A549 (cell line): Measurements from ENCODE around the gene PBX1. TPM values are rescaled to one million over a fixed set of nuclear protein-coding genes. Genes with fewer than 3 reads are reported as not detected.

Experiments
- ATAC-seq, 2 experiments: fragments of 200-7000 bp in 1 of 2; fragments of >200 bp in 1 of 2; cut with Nextera tagmentation in 1 of 2; cut with Tn5 transposase in 1 of 2; 3 replicates each; pipeline versions ENCODE4 v1.8.0 to v1.9.1; 2018 to 2020; ENCODE audit warnings: mild to moderate bottlenecking in 1 of 2, moderate library complexity in 1 of 2
- CTCF ChIA-PET: fragments of 300-600 bp; sonication (Branson Sonifier 250); formaldehyde crosslinking; extraction: SDS; loops from one replicate; lab custom pipeline; 2021; ENCODE audit warnings: antibody characterized with exemption, inconsistent platforms; lab: Yijun Ruan, JAX
- POLR2A ChIA-PET: fragments of 350-600 bp; formaldehyde crosslinking; extraction: SDS; loops from one replicate; lab custom pipeline; 2021; ENCODE audit warnings: antibody characterized with exemption, inconsistent platforms; lab: Yijun Ruan, JAX
- DNase-seq, 2 experiments: peaks; one replicate each; pipeline versions ENCODE4 v3.0.0 to v3.0.0-alpha.2; 2011 to 2016; ENCODE audit warnings: low read depth in 1 of 2, low spot score in 1 of 2
- FAIRE-seq: peaks from 2 replicates; lab custom pipeline; 2011; peaks lifted over from hg19 to GRCh38; lab: Jason Lieb, UNC
- H3K27ac ChIP-seq, 2 experiments: fragments of >200 bp; sonication (Bioruptor Twin); formaldehyde crosslinking; 3 replicates each; pipeline ENCODE4 v1.5.1; 2016 to 2017
- H3K4me1 ChIP-seq: fragments of >200 bp; sonication (Bioruptor Twin); formaldehyde crosslinking; 3 replicates; pipeline ENCODE4 v1.6.1; 2016
- H3K4me2 ChIP-seq: fragments of >200 bp; sonication (Bioruptor Twin); formaldehyde crosslinking; 3 replicates; pipeline ENCODE4 v1.6.1; 2016
- H3K4me3 ChIP-seq: fragments of >200 bp; sonication (Bioruptor Twin); formaldehyde crosslinking; 3 replicates; pipeline ENCODE4 v1.5.1; 2016
- H3K9me3 ChIP-seq: fragments of >200 bp; sonication (Bioruptor Twin); formaldehyde crosslinking; 3 replicates; pipeline ENCODE4 v1.6.1; 2016
- CBX2 ChIP-seq: fragments of 200-600 bp; sonication (generic); IDR thresholded peaks from 2 replicates; pipeline ENCODE4 v1.6.1; 2016; ENCODE audit warnings: low read depth, mild to moderate bottlenecking, borderline replicate concordance
- CBX8 ChIP-seq: fragments of 200-600 bp; sonication (generic); IDR thresholded peaks from 2 replicates; pipeline ENCODE4 v1.6.1; 2016
- CHD2 ChIP-seq: fragments of 150-350 bp; IDR thresholded peaks from 2 replicates; pipeline ENCODE4 v1.6.1; 2014; ENCODE audit warnings: low read length; ENCODE audit not compliant: partially characterized antibody
- EHMT2 ChIP-seq: fragments of 200-600 bp; sonication (generic); IDR thresholded peaks from 2 replicates; pipeline ENCODE4 v1.6.1; 2016; ENCODE audit warnings: antibody characterized with exemption, low read depth, mild to moderate bottlenecking, moderate library complexity
- EP300 ChIP-seq, 2 experiments: fragments of >200 bp; sonication (Bioruptor Twin); formaldehyde crosslinking; IDR thresholded peaks; 2 replicates in 1 of 2; 3 replicates in 1 of 2; pipeline ENCODE4 v1.6.1; 2016 to 2017
- FOSB ChIP-seq: fragments of 250-450 bp; sonication (Bioruptor Pico); IDR thresholded peaks from 2 replicates; pipeline ENCODE4 v1.5.0; 2020; ENCODE audit warnings: mild to moderate bottlenecking, moderate library complexity
- GATA3 ChIP-seq: IDR thresholded peaks from 2 replicates; pipeline ENCODE4 v1.6.1; 2012; ENCODE audit warnings: borderline replicate concordance
- HOXB13 ChIP-seq: fragments of 250-450 bp; sonication (Bioruptor Pico); IDR thresholded peaks from 2 replicates; pipeline ENCODE4 v1.5.0; 2020; ENCODE audit warnings: low read depth, mild to moderate bottlenecking, moderate library complexity
- KDM5A ChIP-seq: fragments of 200-600 bp; sonication (generic); IDR thresholded peaks from 2 replicates; pipeline ENCODE4 v1.6.1; 2016; ENCODE audit warnings: antibody characterized with exemption, mild to moderate bottlenecking
- MAFK ChIP-seq: fragments of 450-650 bp; IDR thresholded peaks from 2 replicates; pipeline ENCODE4 v1.6.1; 2014; ENCODE audit not compliant: partially characterized antibody
- MAZ ChIP-seq: fragments of 150-350 bp; IDR thresholded peaks from 2 replicates; pipeline ENCODE4 v1.6.1; 2014; ENCODE audit warnings: antibody characterized with exemption, low read depth, low read length, borderline replicate concordance
- POLR2AphosphoS2 ChIP-seq: conservative IDR thresholded peaks from 2 replicates; pipeline ENCODE4 v1.6.1; 2012; ENCODE audit warnings: low read length, improper control_type of control experiment, inconsistent platforms
- RNF2 ChIP-seq: fragments of 200-600 bp; sonication (generic); IDR thresholded peaks from 2 replicates; pipeline ENCODE4 v1.6.1; 2016; ENCODE audit warnings: low read depth, mild to moderate bottlenecking, antibody characterized with exemption, moderate library complexity, borderline replicate concordance
- ZFP36 ChIP-seq: fragments of 450-650 bp; IDR thresholded peaks from 2 replicates; pipeline ENCODE4 v1.6.1; 2014; ENCODE audit warnings: borderline replicate concordance; ENCODE audit not compliant: partially characterized antibody
- WGBS: methylation state at CpG from one replicate; pipeline ENCODE4 v1.1.6; 2017; ENCODE audit errors: missing lambda C conversion rate; 5-methylcytosine and 5-hydroxymethylcytosine counted together
- polyA plus RNA-seq, 4 experiments: library from polyadenylated mRNA; depleted of rRNA in 3 of 4; stranded (reverse); fragments of >200 nt; fragmentation: RNase III in 1 of 4; extraction: RNeasy Plus Mini Kit Qiagen cat#74134 plus additional on column Dnase treatment in 1 of 4; gene quantifications; 2 replicates in 3 of 4; 3 replicates in 1 of 4; pipeline ENCODE4 v1.2.3, GENCODE V29; 2011 to 2017
- TF ChIP-seq, protein P1 (sequence below): fragments of >200 bp; sonication (Bioruptor Twin); formaldehyde crosslinking; IDR thresholded peaks from 2 replicates; pipeline ENCODE4 v1.6.1; 2016
- TF ChIP-seq, protein P2 (sequence below): fragments of >200 bp; sonication (Bioruptor Twin); formaldehyde crosslinking; IDR thresholded peaks from 3 replicates; pipeline ENCODE4 v1.6.1; 2016
- TF ChIP-seq, protein P3 (sequence below): fragments of 150-350 bp; IDR thresholded peaks from 2 replicates; pipeline ENCODE4 v1.6.1; 2014; ENCODE audit warnings: low read depth, mild to moderate bottlenecking, low read length
- TF ChIP-seq, protein P4 (sequence below): fragments of 250-450 bp; sonication (Bioruptor Pico); IDR thresholded peaks from 2 replicates; pipeline ENCODE4 v1.5.0; 2021; ENCODE audit warnings: mild to moderate bottlenecking, moderate library complexity, borderline replicate concordance

Gene PBX1
- polyA plus RNA-seq, 2 of the 4 experiments (the other 2 are of a cell fraction): 47.8 to 61.5 TPM

DNA sequence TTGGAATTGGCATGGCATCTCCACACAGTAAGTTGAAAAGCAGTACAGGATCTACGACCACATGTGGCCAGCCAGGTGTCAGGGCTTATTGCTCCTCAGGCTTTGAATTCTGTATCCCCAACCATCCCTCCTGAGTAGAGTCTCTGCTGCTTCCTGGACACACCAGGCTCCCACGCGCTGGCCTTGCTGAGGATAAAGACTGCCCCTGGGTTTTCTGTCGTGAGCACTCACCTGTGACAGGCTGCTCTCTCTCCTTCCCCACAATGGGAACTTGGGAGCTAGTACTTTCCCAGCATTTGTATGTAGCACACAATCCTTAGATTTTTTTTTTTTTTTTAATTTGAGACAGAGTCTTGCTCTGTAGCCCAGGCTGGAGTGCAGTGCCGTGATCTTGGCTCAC, 33.6 kb downstream of the PBX1 start:
- CTCF ChIA-PET: interaction anchor here (0.6 to 2.6 kb wide), 2 partner anchors 21 to 195 kb away, joined by 4 to 11 read pairs; no protein-coding TSS in a partner anchor
- WGBS: 84% methylated on average over 5 of the region's 5 CpGs
- Histone ChIP-seq H3K4me2 (no peak overlapping the region), H3K4me3 (no peak overlapping the region), H3K4me1 (peaks cover 55% of the 10 kb centered on the region), H3K27ac (peak overlapping the region in 1 of 2 experiments; percentile 86; a peak in 3 of 6 replicates), H3K9me3 (no peaks in the 10 kb centered on the region)
- no peak for ATAC-seq
- TF ChIP-seq HOXB13 (no peak), EP300 (IDR thresholded peaks at IDR 0.05) (no peak), ZFP36 (no peak), MAZ (no peak), EHMT2 (no peak), CHD2 (no peak)
- TF ChIP-seq, protein P1, sequence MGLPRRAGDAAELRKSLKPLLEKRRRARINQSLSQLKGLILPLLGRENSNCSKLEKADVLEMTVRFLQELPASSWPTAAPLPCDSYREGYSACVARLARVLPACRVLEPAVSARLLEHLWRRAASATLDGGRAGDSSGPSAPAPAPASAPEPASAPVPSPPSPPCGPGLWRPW: no peak
- TF ChIP-seq, protein P2, sequence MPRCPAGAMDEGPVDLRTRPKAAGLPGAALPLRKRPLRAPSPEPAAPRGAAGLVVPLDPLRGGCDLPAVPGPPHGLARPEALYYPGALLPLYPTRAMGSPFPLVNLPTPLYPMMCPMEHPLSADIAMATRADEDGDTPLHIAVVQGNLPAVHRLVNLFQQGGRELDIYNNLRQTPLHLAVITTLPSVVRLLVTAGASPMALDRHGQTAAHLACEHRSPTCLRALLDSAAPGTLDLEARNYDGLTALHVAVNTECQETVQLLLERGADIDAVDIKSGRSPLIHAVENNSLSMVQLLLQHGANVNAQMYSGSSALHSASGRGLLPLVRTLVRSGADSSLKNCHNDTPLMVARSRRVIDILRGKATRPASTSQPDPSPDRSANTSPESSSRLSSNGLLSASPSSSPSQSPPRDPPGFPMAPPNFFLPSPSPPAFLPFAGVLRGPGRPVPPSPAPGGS: no peak
- TF ChIP-seq, protein P3, sequence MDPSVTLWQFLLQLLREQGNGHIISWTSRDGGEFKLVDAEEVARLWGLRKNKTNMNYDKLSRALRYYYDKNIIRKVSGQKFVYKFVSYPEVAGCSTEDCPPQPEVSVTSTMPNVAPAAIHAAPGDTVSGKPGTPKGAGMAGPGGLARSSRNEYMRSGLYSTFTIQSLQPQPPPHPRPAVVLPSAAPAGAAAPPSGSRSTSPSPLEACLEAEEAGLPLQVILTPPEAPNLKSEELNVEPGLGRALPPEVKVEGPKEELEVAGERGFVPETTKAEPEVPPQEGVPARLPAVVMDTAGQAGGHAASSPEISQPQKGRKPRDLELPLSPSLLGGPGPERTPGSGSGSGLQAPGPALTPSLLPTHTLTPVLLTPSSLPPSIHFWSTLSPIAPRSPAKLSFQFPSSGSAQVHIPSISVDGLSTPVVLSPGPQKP: no peak
- DNase-seq: no peak
- POLR2A ChIA-PET: no interaction called here
- no peak for FAIRE-seq

DNA sequence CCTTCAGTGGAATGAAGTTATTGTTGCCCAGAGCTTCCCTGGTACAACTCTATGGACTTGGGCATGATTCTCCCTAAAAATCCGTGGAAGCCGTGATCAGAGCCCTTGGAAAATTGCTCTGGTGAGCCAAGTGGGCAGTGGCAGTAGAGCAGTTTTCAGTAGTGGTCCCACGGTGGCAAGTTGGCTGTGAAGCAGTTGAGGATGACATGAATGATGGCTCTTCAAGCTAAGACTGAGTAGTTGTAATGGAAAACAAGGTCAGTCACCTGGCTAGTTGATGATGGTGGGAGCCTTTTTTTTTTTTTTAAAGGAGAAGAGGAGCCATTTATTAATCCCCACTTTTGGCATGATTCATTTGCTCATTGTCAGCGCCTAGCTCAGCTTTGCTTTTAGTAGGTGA, 36.2 kb downstream of the PBX1 start:
- no peaks in the 10 kb centered on the region for H3K9me3 ChIP-seq
- TF ChIP-seq KDM5A (no peak), MAFK (no peak)
- H3K4me1 ChIP-seq: peaks cover 46% of the 10 kb centered on the region
- POLR2A ChIA-PET: no interaction called here
- CTCF ChIA-PET: no interaction called here
- ATAC-seq (no peak), DNase-seq (no peak), FAIRE-seq (no peak)
- H3K27ac ChIP-seq: no peak overlapping the region
- no peak overlapping the region for H3K4me2 ChIP-seq
- no peak overlapping the region for H3K4me3 ChIP-seq
- WGBS: 59% methylated on average over 4 of the region's 4 CpGs

DNA sequence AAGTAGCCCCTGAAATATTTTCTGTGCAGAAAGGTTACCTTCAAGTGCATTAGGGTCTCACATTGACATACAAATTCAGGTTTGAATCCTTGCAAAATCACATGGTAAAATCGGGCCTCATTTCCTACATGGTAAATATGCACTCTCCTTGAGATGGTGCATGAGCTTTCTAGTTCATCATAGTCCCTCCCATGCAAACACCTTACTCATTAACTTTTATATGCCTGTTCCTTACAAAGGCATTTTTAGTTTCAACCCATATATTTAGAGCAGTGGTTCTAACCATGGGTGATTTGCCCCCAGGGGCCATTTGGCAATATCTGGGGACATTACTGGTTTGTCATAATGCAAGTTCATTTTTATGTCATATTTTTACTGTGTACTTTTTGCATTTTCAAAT, 37.2 kb downstream of the PBX1 start:
- no peak for ATAC-seq
- DNase-seq: no peak
- Histone ChIP-seq H3K27ac (no peak overlapping the region), H3K4me1 (peaks cover 36% of the 10 kb centered on the region), H3K4me3 (no peak overlapping the region), H3K9me3 (no peaks in the 10 kb centered on the region), H3K4me2 (no peak overlapping the region)
- CTCF ChIA-PET: no interaction called here
- POLR2A ChIA-PET: no interaction called here
- WGBS: 4% methylated on average over 1 of the region's 1 CpG
- no peak for FAIRE-seq
- TF ChIP-seq CBX2 (no peak), GATA3 (no peak), HOXB13 (no peak), CBX8 (no peak), FOSB (CRISPR knock-in tag) (no peak)
- TF ChIP-seq, protein P4, sequence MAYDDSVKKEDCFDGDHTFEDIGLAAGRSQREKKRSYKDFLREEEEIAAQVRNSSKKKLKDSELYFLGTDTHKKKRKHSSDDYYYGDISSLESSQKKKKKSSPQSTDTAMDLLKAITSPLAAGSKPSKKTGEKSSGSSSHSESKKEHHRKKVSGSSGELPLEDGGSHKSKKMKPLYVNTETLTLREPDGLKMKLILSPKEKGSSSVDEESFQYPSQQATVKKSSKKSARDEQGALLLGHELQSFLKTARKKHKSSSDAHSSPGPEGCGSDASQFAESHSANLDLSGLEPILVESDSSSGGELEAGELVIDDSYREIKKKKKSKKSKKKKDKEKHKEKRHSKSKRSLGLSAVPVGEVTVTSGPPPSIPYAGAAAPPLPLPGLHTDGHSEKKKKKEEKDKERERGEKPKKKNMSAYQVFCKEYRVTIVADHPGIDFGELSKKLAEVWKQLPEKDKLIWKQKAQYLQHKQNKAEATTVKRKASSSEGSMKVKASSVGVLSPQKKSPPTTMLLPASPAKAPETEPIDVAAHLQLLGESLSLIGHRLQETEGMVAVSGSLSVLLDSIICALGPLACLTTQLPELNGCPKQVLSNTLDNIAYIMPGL (CRISPR knock-in tag): no peak

DNA sequence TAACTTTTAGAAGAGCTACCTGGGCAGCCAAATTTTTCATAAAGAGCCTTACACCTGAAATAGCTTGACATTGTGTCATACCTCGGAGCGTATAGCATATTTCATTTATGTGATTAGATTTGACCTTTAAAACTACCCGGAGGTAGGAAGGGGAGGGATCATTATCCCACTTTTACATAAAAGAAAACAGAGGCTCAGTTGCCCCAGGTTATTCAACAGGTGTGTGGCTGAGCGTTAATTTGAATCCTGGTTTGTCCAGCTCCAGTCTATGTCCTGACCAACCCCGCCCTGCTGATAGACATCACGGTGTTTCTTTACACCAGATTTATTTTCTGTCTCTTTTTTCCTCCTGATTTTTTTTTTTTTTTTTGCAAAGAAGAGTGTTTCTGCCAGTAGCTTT, 39.7 kb downstream of the PBX1 start:
- DNase-seq (no peak), FAIRE-seq (no peak), ATAC-seq (no peak)
- 66% methylated on average over 6 of the region's 6 CpGs for WGBS
- Histone ChIP-seq H3K27ac (no peak overlapping the region), H3K4me3 (no peak overlapping the region), H3K4me2 (no peak overlapping the region), H3K4me1 (peaks cover 47% of the 10 kb centered on the region), H3K9me3 (no peaks in the 10 kb centered on the region)
- CTCF ChIA-PET: interaction anchor here (0.6 kb wide), 1 partner anchor 1004 kb away, joined by 3 read pairs; no protein-coding TSS in a partner anchor
- TF ChIP-seq POLR2AphosphoS2 (no peak), RNF2 (no peak)
- POLR2A ChIA-PET: no interaction called here
